HG03342 (cell line): Measurements from ENCODE around the gene SLC17A5.
"Not testable (repeated sequence)": the region's sequence is repeated elsewhere in the genome, so short reads cannot be mapped to it uniquely, and the experiment has no call there.

Source experiments
- ATAC-seq: cut with Tn5 transposase; IDR thresholded peaks from one replicate; pipeline ENCODE4 v1.9.1; 2021; ENCODE audit warnings: mild to moderate bottlenecking, moderate library complexity; ENCODE audit not compliant: unreplicated experiment

Gene SLC17A5

DNA sequence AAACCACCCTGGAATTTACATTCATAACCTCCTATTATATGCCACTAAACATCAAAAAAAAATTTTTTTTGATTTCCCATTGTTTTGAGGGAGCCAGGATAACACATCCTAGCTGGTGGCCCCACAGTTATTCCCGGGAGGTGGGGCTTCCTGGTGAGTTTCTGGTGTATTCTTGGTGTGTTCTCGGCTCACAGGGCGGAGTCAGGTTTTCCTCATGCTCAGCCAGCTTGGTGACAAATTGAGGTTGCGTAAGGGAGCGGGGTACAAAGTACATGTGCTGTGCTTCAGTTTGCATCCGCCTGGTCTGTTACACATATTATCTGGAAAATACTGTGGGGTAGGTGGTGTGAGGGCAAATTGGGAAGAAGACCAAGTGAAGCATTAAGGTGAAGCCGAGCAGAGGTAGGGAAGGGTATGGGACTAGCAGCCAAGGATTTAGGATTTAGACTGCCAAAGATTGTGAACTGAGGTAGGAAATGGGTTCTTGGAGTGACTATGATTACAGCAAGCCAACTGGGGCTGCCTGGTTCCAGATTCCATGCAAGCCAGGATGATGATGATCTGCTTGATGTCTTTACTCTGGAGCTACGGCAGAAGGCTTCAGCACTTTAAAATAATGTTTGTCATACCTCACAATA, 86.7 kb downstream of the SLC17A5 start:
- no peak for ATAC-seq

DNA sequence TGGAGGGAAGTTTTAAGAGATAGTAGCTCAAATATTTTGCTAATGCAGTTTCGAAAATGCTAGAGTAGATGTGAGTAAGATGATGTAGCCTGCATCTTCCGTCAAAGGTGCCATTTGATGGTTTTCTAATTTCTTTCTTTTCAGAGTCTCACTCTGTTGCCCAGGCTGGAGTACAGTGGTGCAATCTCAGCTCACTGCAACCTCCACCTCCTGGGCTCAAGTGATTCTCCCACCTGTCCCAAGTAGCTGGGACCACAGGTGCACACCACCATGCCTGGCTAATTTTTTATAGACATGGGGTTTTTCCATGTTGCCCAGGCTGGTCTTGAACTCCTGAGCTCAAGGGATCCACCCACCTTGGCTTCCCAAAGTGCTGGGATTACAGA, 87.3 kb downstream of the SLC17A5 start:
- not testable (repeated sequence) for ATAC-seq

DNA sequence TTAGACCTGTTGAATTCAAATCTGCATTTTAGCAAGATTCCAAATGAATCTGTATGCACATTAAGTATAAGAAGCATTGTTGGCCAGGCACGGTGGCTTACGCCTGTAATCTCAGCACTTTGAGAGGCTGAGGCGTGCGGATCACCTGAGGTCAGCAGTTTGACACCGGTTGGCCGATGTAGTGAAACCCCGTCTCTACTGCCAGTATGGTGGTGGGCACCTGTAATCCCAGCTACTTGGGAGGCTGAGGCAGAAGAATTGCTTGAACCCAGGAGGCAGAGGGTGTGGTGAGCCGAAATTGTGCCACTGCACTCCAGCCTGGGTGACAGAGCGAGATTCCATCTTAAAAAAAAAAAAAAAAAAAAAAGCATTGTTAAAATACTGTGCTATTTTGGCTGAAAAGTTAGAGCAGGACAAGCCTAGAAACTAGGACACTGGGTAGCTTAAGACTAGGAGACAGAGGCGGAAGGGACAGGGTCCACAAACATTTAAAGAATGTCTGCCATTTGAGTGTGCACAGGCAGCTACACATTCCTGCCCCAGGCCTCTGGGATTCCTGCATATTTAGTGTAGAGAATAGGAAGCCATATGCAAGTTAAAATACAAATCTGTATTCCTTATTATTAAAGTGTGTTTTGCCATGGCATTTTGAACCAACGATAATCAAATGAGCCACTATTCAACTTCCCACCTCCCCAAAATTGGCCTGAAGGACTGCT, 87.9 kb downstream of the SLC17A5 start:
- no peak for ATAC-seq

DNA sequence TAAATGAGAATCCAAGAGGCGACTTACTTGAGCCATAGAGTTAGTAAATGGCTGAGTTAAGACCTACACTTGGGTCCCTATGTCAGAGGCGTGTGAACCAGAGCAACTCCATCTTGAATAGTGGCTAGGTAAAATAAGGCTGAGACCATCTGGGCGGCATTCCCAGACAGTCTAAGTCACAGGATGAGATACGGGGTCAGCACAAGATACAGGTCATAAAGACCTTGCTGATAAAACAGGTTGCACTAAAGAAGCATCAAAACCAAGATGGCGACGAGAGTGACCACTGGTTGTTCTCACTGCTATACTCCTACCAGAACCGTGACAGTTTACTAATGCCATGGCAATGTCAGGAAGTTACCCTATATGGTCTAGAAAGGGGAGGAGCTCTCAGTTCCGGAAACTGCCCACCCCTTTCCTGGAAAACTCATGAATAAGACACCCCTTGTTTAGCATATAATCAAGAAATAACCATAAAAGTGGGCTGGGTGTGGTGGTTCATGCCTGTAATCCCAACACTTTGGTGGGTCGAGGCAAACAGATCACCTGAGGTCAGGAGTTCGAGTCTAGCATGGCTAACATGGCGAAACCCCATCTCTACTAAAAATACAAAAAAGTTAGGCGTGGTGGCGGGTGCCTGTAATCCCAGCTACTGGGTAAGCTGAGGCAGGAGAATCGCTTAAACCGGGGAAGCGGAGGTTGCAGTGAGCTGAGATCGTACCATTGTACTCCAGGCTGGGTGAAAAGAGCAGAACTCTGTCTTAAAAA, 89.0 kb downstream of the SLC17A5 start:
- ATAC-seq, result no peak

DNA sequence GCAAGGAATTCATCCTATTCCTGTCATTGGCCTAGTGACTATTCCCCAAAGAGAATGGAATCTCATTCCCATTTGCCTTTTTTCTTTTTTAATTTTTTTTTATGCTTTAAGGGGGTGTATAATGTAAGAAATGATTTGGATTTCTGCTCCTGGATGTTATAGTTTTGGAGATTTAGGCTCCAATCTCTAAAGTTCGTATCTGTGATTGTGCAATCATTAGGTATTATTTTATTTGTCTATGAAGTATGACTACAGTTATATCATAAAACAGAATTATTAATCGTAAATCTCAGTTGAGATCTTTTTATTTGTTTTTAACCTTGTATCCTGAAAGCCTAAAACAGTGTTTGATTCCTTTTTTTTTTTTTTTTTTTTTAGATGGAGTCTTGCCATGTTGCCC, 91.2 kb downstream of the SLC17A5 start:
- ATAC-seq, result no peak

DNA sequence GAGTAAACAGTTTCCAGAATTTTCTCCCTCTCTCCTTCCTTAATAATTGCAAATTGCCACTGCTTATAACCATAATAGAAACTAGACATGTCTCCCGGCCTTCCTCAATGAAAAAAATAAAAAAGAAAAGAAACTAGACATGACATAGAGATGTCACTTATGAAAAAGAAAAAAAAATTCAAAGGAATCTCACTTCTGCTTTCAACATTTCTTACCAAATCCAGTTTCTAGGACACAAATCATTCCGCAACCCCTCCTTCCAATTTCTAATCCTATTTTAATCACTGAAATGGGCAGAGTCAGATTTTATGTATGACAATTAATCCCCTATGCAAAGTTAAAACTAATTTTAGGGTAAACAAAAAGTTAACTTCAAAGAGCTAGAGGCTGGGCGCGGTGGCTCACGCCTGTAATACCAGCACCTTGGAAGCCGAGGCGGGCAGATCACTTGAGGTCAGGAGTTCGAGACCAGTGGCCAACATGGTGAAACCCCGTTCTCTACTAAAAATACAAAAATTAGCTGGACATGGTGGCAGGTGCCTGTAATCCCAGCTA, 92.9 kb downstream of the SLC17A5 start:
- peak; percentile 49 for ATAC-seq

DNA sequence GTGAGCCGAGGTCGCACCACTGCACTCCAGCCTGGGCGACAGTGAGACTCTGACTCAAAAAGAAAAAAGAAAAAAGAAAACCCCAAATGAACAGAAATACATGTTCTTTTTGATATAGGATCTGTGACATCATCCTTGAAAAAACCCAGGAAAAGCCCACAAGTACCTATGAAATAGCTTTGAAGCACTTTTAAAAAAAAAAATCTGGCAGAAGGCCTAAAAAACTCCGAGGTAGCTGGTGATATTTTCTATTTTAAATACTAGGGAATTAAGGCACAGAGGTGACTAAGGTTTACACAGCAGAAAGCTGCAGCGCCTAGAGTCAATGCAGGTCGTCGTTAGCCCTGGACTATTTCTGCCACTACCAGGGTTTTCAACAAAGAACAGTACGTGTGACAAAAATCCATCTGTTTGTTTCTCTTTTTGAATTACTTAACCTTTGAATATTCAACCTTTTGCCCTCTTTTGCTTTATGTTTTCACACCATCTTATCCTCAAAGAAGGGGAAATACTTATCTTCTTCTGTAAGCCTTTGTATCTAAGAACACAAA, 93.5 kb downstream of the SLC17A5 start:
- peak; percentile 32 for ATAC-seq

DNA sequence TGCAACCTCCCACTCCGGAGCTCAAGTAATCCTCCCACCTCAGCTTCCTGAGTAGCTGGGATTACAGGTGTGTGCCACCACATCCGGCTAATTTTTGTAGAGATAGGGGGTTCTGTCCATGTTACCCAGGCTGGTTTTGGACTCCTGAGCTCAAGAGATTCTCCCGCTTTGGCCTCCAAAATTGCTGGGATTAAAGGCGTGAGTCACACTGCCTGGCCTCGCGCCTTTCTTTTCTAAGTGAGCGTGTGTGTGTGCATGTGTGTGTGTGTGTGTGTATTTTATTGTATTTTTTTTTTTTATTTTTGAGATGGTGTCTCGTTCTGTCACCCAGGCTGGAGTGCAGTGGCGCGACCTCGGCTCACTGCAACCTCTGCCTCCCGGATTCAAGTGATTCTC, 94.4 kb downstream of the SLC17A5 start:
- ATAC-seq, result not testable (repeated sequence)

DNA sequence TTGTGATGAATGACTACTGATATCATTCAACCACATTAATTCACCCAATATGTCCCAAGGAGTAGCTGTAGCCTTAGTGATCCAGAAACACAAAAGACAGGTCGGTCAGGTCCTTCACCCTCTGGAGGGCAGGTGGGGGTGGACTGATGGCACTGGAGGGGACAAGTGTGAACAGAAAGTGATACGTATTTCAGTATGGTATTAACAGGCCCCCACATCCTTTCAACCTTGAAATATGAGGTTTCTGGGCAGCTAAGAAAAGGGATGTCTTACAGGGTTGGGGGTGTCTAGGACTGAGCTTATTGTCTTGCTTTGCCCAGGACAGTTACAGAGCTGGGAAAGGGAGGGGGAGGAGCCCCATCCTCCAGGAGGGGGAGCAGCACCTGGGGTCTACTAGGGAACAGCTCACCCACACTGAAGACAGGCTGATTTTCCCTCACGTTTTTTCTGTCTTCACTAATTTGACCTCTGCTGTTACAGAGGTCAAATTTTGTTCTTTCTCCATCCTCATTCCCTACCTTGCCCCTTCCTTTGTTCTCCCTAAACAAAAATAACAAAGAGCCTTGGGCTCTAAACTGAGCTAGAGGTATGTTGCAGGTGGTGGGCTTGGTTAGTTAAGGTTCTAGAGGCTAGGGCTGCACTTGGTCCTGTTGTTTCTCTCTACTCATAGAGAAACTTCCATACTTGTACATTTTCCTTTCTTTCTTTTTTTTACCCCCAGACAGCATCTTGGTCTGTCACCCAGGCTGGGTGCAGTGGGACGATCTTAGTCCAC, 95.0 kb downstream of the SLC17A5 start:
- ATAC-seq, result peak; percentile 56

DNA sequence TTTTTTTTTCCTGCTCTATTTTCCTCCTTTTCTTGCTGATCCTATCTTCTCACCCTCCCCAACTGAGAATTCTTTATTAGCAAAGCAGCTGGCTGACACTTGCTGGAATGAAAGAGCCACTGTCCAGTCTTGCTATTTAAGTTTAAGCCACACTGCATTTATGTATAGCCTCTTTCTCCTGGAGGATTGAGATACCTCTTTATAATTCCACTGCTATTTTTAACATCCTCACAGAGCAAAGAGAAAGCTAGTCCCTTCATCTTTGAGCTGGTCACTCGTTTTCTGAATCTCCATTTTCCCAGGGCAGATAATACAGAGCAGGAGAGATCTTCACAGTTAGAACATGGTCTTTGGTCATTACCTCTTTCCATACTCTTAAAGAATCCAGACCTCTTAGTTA, 97.0 kb downstream of the SLC17A5 start:
- ATAC-seq, result no peak

DNA sequence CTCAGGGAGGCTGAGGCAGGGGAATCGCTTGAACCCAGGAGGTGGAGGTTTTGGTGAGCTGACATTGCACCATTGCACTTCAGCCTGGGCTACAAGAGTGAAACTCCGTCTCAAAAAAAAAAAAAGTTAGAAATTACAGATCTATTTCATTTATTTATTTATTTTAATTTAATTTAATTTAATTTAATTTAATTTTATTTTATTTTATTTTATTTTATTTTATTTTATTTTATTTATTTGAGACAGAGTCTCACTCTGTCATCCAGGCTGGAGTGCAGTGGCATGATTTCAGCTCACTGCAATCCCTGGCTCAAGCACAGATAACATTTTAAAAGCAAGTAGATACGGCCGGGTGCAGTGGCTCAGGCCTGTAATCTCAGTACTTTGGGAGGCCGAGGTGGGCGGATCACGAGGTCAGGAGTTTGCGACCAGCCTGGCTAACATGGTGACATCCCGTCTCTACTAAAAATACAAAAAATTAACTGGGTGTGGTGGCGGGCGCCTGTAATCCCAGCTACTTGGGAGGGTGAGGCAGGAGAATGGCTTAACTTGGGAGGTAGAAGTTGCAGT, 98.3 kb downstream of the SLC17A5 start:
- not testable (repeated sequence) for ATAC-seq

DNA sequence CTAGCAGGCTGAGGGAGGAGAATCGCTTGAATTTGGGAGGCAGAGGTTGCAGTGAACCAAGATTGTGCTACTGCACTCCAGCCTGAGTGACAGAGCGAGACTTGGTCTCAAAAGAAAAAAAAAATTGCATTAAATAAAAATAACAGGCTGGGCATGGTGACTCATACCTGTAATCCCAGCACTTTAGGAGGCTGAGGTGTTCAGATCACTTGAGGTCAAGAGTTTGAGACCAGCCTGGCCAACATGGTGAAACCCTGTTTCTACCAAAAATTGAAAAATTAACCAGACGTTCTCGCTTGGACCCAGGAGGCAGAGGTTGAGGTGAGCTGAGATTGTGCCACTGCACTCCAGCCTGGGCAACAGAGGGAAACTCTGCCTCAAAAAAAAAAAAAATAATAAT, 102.7 kb downstream of the SLC17A5 start:
- not testable (repeated sequence) for ATAC-seq

DNA sequence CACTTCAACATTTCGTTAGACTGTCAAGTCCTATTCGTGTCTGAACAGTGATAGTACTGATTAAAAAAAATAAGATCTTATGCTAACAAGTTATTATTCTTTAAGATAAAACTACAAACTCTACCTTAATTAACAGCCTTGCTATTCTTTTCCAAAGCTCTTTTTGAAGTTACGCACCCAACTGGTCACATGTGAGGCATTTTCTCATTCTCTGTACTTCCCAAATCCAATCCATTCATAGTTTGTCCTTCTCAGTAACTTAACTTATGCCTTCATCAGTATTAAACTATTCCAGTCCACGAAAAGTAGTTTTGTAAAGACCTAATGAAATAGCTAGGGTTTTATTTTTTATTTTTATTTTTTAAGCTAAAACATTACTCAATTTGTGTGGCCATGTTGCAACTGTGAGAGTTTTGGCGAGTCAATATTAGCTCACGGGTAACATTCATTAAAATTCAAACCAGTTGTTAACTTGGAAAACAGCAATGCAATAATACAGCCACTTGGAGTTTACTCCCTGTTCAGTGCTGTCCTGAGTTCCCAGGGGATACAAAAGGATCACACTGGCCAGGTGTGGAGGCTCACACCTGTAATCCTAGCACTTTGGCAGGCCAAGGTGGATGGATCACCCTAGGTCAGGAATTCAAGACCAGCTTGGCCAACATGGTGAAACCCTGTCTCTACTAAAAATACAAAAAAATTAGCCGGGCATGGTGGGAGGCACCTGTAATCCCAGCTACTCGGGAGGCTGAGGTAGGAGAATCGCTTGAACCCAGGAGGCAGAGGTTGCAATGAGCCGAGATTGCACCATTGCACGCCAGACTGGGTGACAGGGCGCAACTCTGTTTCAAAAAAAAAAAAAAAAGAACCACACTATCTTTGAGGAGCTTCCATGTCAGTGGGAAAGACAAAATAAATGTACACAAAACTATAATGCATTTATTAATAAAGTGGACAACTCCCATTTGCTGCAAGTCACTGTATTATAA, 105.0 kb downstream of the SLC17A5 start:
- no peak for ATAC-seq

DNA sequence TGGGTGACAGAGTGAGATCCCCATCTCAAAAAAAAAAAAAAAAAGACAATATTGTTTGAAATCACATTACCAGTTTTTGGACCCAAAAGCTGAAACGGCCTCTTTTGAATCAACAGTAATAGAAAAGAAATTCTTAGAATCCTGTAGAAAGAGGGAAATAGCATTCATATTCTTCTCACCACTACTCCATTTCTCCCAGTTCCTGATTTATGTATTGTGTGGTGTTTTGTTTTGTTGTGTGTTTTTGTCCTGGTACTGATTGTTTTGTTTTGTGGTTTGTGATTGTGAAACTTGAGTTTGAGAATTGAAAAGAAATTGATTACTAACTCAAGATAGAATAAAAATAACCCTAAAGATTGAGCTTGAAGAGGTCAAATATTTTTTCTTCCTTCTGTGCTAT, 106.8 kb downstream of the SLC17A5 start:
- no peak for ATAC-seq
